SK-N-SH (cell line): Measurements from ENCODE around the gene OTUD1. TPM values are rescaled to one million over a fixed set of nuclear protein-coding genes. Genes with fewer than 3 reads are reported as not detected.

Experiments
- CTCF ChIA-PET: fragments of 300-600, 350-600 bp; formaldehyde crosslinking; extraction: SDS; loops from one replicate; lab custom pipeline; 2021; lab: Yijun Ruan, JAX
- POLR2A ChIA-PET: fragments of 350-600 bp; sonication (Branson Sonifier 250); formaldehyde crosslinking; extraction: SDS; loops from one replicate; lab custom pipeline; 2020; ENCODE audit warnings: antibody characterized with exemption, inconsistent platforms; lab: Yijun Ruan, JAX
- DNase-seq: peaks from one replicate; pipeline ENCODE4 v3.0.0; 2012
- H2AFZ ChIP-seq: fragments of 200-600 bp; sonication (generic); 2 replicates; pipeline ENCODE4 v1.8.1; 2016; ENCODE audit warnings: antibody characterized with exemption, mild to moderate bottlenecking, low read depth
- H3F3A ChIP-seq: fragments of 200-600 bp; sonication (generic); replicated peaks from 2 replicates; pipeline ENCODE3; 2016; ENCODE audit warnings: antibody characterized with exemption, mild to moderate bottlenecking; ENCODE audit not compliant: insufficient read depth
- H3K27ac ChIP-seq, 2 experiments: fragments of 200-500 bp in 1 of 2; fragments of 200-600 bp in 1 of 2; sonication (Bioruptor generic) in 1 of 2; sonication (generic), shearing (Covaris generic) in 1 of 2; 2 replicates each; pipeline versions ENCODE4 v1.5.1 to v1.6.1; 2014 to 2016; ENCODE audit warnings: low read depth in 2 of 2, inconsistent platforms in 1 of 2, low read length in 1 of 2, mild to moderate bottlenecking in 1 of 2, mixed read lengths in 1 of 2
- H3K27me3 ChIP-seq: fragments of 200-600 bp; sonication (generic), shearing (Covaris generic); 2 replicates; pipeline ENCODE4 v1.6.1; 2016; ENCODE audit warnings: mixed run types; ENCODE audit not compliant: insufficient read depth
- H3K36me3 ChIP-seq, 2 experiments: fragments of 200-500 bp in 1 of 2; fragments of 200-600 bp in 1 of 2; sonication (Bioruptor generic) in 1 of 2; sonication (generic) in 1 of 2; replicated peaks in 1 of 2; 2 replicates each; pipeline versions ENCODE3 to v1.5.1; 2014 to 2016; ENCODE audit warnings: low read length in 1 of 2, mild to moderate bottlenecking in 1 of 2; ENCODE audit not compliant: insufficient read depth in 2 of 2, control insufficient read depth in 1 of 2
- H3K4me1 ChIP-seq, 2 experiments: fragments of 200-500 bp in 1 of 2; fragments of 200-600 bp in 1 of 2; sonication (Bioruptor generic) in 1 of 2; sonication (generic), shearing (Covaris generic) in 1 of 2; 2 replicates each; pipeline versions ENCODE4 v1.5.1 to v1.6.1; 2014 to 2016; ENCODE audit warnings: low read depth in 1 of 2, low read length in 1 of 2, mixed run types in 1 of 2; ENCODE audit not compliant: insufficient read depth in 2 of 2, control insufficient read depth in 1 of 2
- H3K4me2 ChIP-seq: fragments of 200-600 bp; sonication (generic), shearing (Covaris generic); 2 replicates; pipeline ENCODE4 v1.6.1; 2017; ENCODE audit warnings: mixed run types
- H3K4me3 ChIP-seq, 2 experiments: fragments of 200-500 bp in 1 of 2; fragments of 200-600 bp in 1 of 2; sonication (Bioruptor generic) in 1 of 2; sonication (generic), shearing (Covaris generic) in 1 of 2; 2 replicates each; pipeline versions ENCODE4 v1.5.1 to v1.8.1; 2014 to 2016; ENCODE audit warnings: low read depth in 2 of 2, inconsistent platforms in 1 of 2, low read length in 1 of 2, mild to moderate bottlenecking in 1 of 2, mixed read lengths in 1 of 2, moderate library complexity in 1 of 2
- H3K79me2 ChIP-seq: fragments of 200-600 bp; sonication (generic); 2 replicates; pipeline ENCODE4 v1.8.1; 2017; ENCODE audit warnings: mild to moderate bottlenecking; ENCODE audit not compliant: insufficient read depth
- H3K9ac ChIP-seq: fragments of 200-600 bp; sonication (generic); 2 replicates; pipeline ENCODE4 v1.6.1; 2017; ENCODE audit warnings: mixed run types
- H3K9me2 ChIP-seq: fragments of 200-600 bp; sonication (generic); 2 replicates; pipeline ENCODE4 v1.6.1; 2017; ENCODE audit warnings: mixed run types
- H3K9me3 ChIP-seq: fragments of 200-600 bp; sonication (generic); 2 replicates; pipeline ENCODE4 v1.6.1; 2017; ENCODE audit warnings: mixed run types, mild to moderate bottlenecking, moderate library complexity
- H4K20me1 ChIP-seq: fragments of 200-600 bp; sonication (generic); 2 replicates; pipeline ENCODE4 v1.6.1; 2017; ENCODE audit warnings: mild to moderate bottlenecking, mixed run types; ENCODE audit not compliant: insufficient read depth
- CHD2 ChIP-seq: fragments of 150-350 bp; IDR thresholded peaks from 2 replicates; pipeline ENCODE4 v1.6.1; 2018; ENCODE audit warnings: low read length; ENCODE audit not compliant: partially characterized antibody
- EP300 ChIP-seq, 2 experiments: IDR thresholded peaks; 2 replicates each; pipeline versions ENCODE4 v1.4.0 to v1.6.1; 2012; ENCODE audit warnings: borderline replicate concordance in 1 of 2, low read depth in 1 of 2, low read length in 1 of 2
- EZH2phosphoT487 ChIP-seq: fragments of 200-600 bp; sonication (generic); IDR thresholded peaks from 2 replicates; pipeline ENCODE4 v1.6.1; 2017; ENCODE audit warnings: low read depth, mixed run types, mild to moderate bottlenecking, antibody characterized with exemption, moderate library complexity, borderline replicate concordance
- FOSL2 ChIP-seq: IDR thresholded peaks from 2 replicates; pipeline ENCODE4 v1.4.0; 2012; ENCODE audit warnings: low read depth, mild to moderate bottlenecking, moderate library complexity, borderline replicate concordance
- GABPA ChIP-seq: IDR thresholded peaks from 2 replicates; pipeline ENCODE4 v1.4.0; 2012; ENCODE audit warnings: low read depth, mild to moderate bottlenecking
- IRF3 ChIP-seq: fragments of 150-350 bp; IDR thresholded peaks from 2 replicates; pipeline ENCODE4 v1.6.1; 2016; ENCODE audit warnings: mild to moderate bottlenecking, low read depth, low read length
- NFIC ChIP-seq: IDR thresholded peaks from 2 replicates; pipeline ENCODE4 v1.4.0; 2012; ENCODE audit warnings: borderline replicate concordance
- PBX3 ChIP-seq: IDR thresholded peaks from 2 replicates; pipeline ENCODE4; 2012
- REST ChIP-seq: IDR thresholded peaks from 2 replicates; pipeline ENCODE4 v1.6.1; 2012; ENCODE audit warnings: mild to moderate bottlenecking, low read depth, low read length, moderate library complexity
- SMC3 ChIP-seq: IDR thresholded peaks from 2 replicates; pipeline ENCODE4 v1.6.1; 2012; ENCODE audit warnings: low read depth, low read length, improper control_type of control experiment
- USF2 ChIP-seq: fragments of 150-350 bp; IDR thresholded peaks from 2 replicates; pipeline ENCODE4 v1.6.1; 2017; ENCODE audit warnings: antibody characterized with exemption, low read length, low read depth, borderline replicate concordance
- YY1 ChIP-seq: IDR thresholded peaks from 2 replicates; pipeline ENCODE4 v1.4.0; 2012; ENCODE audit warnings: low read depth, mild to moderate bottlenecking
- WGBS: methylation state at CpG from one replicate; pipeline ENCODE4 v1.1.6; 2017; ENCODE audit warnings: low lambda C conversion rate; 5-methylcytosine and 5-hydroxymethylcytosine counted together
- polyA plus RNA-seq, 3 experiments: library from polyadenylated mRNA; depleted of rRNA; stranded (reverse); fragments of >200 nt; gene quantifications; 2 replicates each; pipeline ENCODE4 v1.2.3, GENCODE V29; 2012

The OTUD1 gene
- polyA plus RNA-seq, 1 of the 3 experiments (the other 2 are of a cell fraction), result 8.5 TPM

- Histone ChIP-seq H2AFZ (no peak overlapping the region), H4K20me1 (no peaks in the 10 kb centered on the region), H3F3A (no peaks in the 10 kb centered on the region), H3K9ac (no peak overlapping the region), H3K27me3 (no peaks in the 10 kb centered on the region), H3K4me1 (no peaks in the 10 kb centered on the region), H3K4me2 (no peak overlapping the region), H3K36me3 (no peaks in the 10 kb centered on the region), H3K4me3 (no peak overlapping the region), H3K79me2 (no peaks in the 10 kb centered on the region), H3K9me3 (no peaks in the 10 kb centered on the region), H3K9me2 (no peaks in the 10 kb centered on the region), H3K27ac (no peak overlapping the region)
- WGBS, result 71% methylated on average over 5 of the region's 5 CpGs
- POLR2A ChIA-PET, result no interaction called here
- no peak for TF ChIP-seq EP300 (IDR thresholded peaks at IDR 0.05; ENCODE audit: borderline replicate concordance in 1 of 2, low read depth in 1 of 2, low read length in 1 of 2)
- TF ChIP-seq YY1, result no peak
- TF ChIP-seq IRF3, result no peak
- no peak for TF ChIP-seq NFIC
- TF ChIP-seq GABPA, result no peak
- no peak for TF ChIP-seq USF2
- TF ChIP-seq SMC3, result no peak
- TF ChIP-seq REST, result no peak
- TF ChIP-seq PBX3, result no peak
- TF ChIP-seq FOSL2, result no peak
- no peak for TF ChIP-seq EZH2phosphoT487
- no peak for TF ChIP-seq CHD2
- CTCF ChIA-PET, result no interaction called here
- DNase-seq, result no peak
Measured at GRCh38 chr10:23478570-23478969, 39.7 kb downstream of the OTUD1 start.
